GM12878 (cell line): ENCODE measurements around the gene CBFA2T3. TPM values are rescaled to one million over a fixed set of nuclear protein-coding genes. Genes with fewer than 3 reads are reported as not detected.

Experiments used
- CBFB ChIP-seq: IDR thresholded peaks from 2 replicates; pipeline ENCODE4 v1.6.1; 2016; ENCODE audit warnings: antibody characterized with exemption, low read depth
- EED ChIP-seq: sonication (generic); IDR thresholded peaks from 2 replicates; pipeline ENCODE4 v1.6.1; 2016; ENCODE audit warnings: antibody characterized with exemption, low read depth
- EGR1 ChIP-seq, 2 experiments: IDR thresholded peaks; 1 replicate in 1 of 2; 2 replicates in 1 of 2; pipeline ENCODE4 v1.6.1; 2011 to 2012; ENCODE audit warnings: low read depth in 2 of 2, low read length in 2 of 2, borderline replicate concordance in 1 of 2, mild to moderate bottlenecking in 1 of 2, moderate library complexity in 1 of 2
- ETV6 ChIP-seq, 2 experiments: fragments of 450-650 bp in 1 of 2; IDR thresholded peaks in 1 of 2; conservative IDR thresholded peaks in 1 of 2; 2 replicates each; pipeline ENCODE4 v1.6.1; 2014; ENCODE audit warnings: antibody characterized with exemption in 1 of 2, borderline replicate concordance in 1 of 2, low read depth in 1 of 2, mild to moderate bottlenecking in 1 of 2, moderate library complexity in 1 of 2
- HCFC1 ChIP-seq: fragments of 150-350 bp; IDR thresholded peaks from 2 replicates; pipeline ENCODE4 v1.6.1; 2014; ENCODE audit warnings: low read length
- IKZF1 ChIP-seq: fragments of 450-650 bp; conservative IDR thresholded peaks from 2 replicates; pipeline ENCODE4 v1.6.1; 2017; ENCODE audit warnings: antibody characterized with exemption, mild to moderate bottlenecking
- KLF5 ChIP-seq: fragments of 450-650 bp; IDR thresholded peaks from 2 replicates; pipeline ENCODE4 v1.6.1; 2014; ENCODE audit warnings: mild to moderate bottlenecking; ENCODE audit not compliant: partially characterized antibody
- LARP7 ChIP-seq: fragments of 450-650 bp; IDR thresholded peaks from 2 replicates; pipeline ENCODE4 v1.6.1; 2017; ENCODE audit warnings: mild to moderate bottlenecking
- NKRF ChIP-seq: fragments of 450-650 bp; conservative IDR thresholded peaks from 2 replicates; pipeline ENCODE4 v1.6.1; 2017; ENCODE audit warnings: mild to moderate bottlenecking, moderate library complexity
- PAX5 ChIP-seq: IDR thresholded peaks from 2 replicates; pipeline ENCODE4 v1.6.1; 2011; ENCODE audit warnings: low read depth, low read length, borderline replicate concordance
- POLR2AphosphoS2 ChIP-seq: IDR thresholded peaks from 2 replicates; pipeline ENCODE4 v1.6.1; 2011; ENCODE audit warnings: low read depth, mild to moderate bottlenecking, low read length, improper control_type of control experiment, moderate library complexity
- RFX5 ChIP-seq: IDR thresholded peaks from 2 replicates; pipeline ENCODE4 v1.6.1; 2011; ENCODE audit warnings: low read depth, low read length, improper control_type of control experiment
- TAF1 ChIP-seq: IDR thresholded peaks from 2 replicates; pipeline ENCODE4 v1.6.1; 2011; ENCODE audit warnings: mild to moderate bottlenecking, low read depth, low read length, borderline replicate concordance
- TARDBP ChIP-seq: IDR thresholded peaks from 2 replicates; pipeline ENCODE4 v1.6.1; 2016; ENCODE audit warnings: borderline replicate concordance
- TBL1XR1 ChIP-seq: IDR thresholded peaks from 2 replicates; pipeline ENCODE4 v1.6.1; 2012; ENCODE audit warnings: low read depth, low read length, improper control_type of control experiment
- TCF3 ChIP-seq: IDR thresholded peaks from 2 replicates; pipeline ENCODE4 v1.6.1; 2012; ENCODE audit warnings: low read depth, mild to moderate bottlenecking, low read length, borderline replicate concordance; ENCODE audit not compliant: insufficient read depth
- YBX1 ChIP-seq: fragments of 450-650 bp; IDR thresholded peaks from 2 replicates; pipeline ENCODE4 v1.6.1; 2016; ENCODE audit warnings: antibody characterized with exemption
- ZNF217 ChIP-seq: fragments of 450-650 bp; IDR thresholded peaks from 2 replicates; pipeline ENCODE4 v1.6.1; 2017; ENCODE audit warnings: antibody characterized with exemption, mild to moderate bottlenecking
- ZNF274 ChIP-seq: IDR thresholded peaks from one replicate; pipeline ENCODE4 v1.8.0; 2011; ENCODE audit not compliant: insufficient read length, insufficient read depth
- polyA plus RNA-seq, 11 experiments: library from polyadenylated mRNA; depleted of rRNA in 4 of 11; unstranded in 6 of 11; stranded (reverse) in 5 of 11; fragments of >200 nt; fragmentation: Nextera tagmentation in 4 of 11; fragmentation: Illumina TruSeq in 1 of 11; extraction: Ambion mirVana in 4 of 11; extraction: Trizol in 1 of 11; gene quantifications; 1 replicate in 1 of 11; 2 replicates in 10 of 11; pipeline versions ENCODE4 v1.2.1 to v1.2.3, GENCODE V29; 2011 to 2016; ENCODE audit warnings: inconsistent platforms in 2 of 11, missing spikeins in 2 of 11, low read depth in 1 of 11
- total RNA-seq, 4 experiments: library from RNA; depleted of rRNA in 3 of 4; stranded (reverse); fragments of >200 nt in 3 of 4; fragmentation: Illumina TruSeq in 1 of 4; extraction: Trizol in 1 of 4; gene quantifications; 2 replicates each; pipeline versions ENCODE4 v1.2.1 to v1.2.3, GENCODE V29; 2013 to 2021
- TF ChIP-seq, protein P1 (sequence below): fragments of 150-350 bp; IDR thresholded peaks from 2 replicates; pipeline ENCODE4 v1.6.1; 2014; ENCODE audit warnings: mild to moderate bottlenecking, low read depth, low read length
- TF ChIP-seq, protein P2 (sequence below): fragments of 450-650 bp; IDR thresholded peaks from 2 replicates; pipeline ENCODE4 v1.6.1; 2016; ENCODE audit warnings: mild to moderate bottlenecking
- TF ChIP-seq, protein P3 (sequence below): IDR thresholded peaks from 2 replicates; pipeline ENCODE4 v1.6.1; 2012; ENCODE audit warnings: mild to moderate bottlenecking, low read depth, low read length

The CBFA2T3 gene
- total and polyA plus RNA-seq, 10 of the 15 experiments (the other 5 are each of a cell fraction or from before 2014, with no cell fraction given): 0.69 to 42.6 (median 4.5) TPM

DNA sequence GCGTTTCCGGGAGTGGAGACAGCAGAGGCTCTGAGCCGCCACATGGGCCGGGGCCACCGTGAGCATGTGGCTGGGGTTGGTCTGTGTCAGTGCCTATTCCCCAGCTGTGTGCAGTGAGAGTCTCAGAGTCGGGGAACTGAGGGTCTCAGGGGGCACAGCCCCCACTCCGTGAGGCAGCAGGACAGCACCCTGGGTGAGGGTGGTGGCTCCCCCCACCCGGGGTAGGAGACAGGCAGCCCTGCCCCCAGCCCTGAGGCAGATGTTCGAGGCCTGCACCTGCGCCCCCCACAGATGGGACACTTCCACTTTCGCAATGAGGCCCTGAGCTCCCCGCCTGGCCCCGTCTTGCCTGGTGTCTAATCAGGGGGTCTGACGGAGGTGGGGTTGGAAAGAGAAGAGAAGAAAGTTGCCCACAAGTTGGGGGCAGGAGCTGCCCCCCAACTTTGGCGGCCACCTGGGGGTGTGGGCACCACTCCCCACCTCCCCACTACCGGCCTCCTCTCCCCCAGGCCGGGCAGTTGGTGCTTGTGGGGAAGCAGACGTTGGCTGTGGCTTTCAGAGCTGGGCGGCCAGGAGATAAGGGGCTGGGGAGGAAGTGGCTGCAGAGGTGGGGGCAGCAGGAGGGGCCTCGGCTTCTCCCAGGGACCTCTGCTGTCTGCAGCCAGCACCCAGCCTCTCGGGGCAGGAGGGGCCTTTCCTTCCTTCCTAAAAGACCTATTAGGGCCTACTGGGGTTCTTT is 1.8 kb upstream of the CBFA2T3 start (continued):
- peak; percentile 100 for TF ChIP-seq TCF3
- TF ChIP-seq EGR1 (IDR thresholded peaks at IDR 0.05; ENCODE audit: borderline replicate concordance in 1 of 2, low read depth in 2 of 2, low read length in 2 of 2): peak in 1 of 2 experiments; percentile 57; a peak in 1 of 3 replicates
- TF ChIP-seq YBX1: no peak
- TF ChIP-seq EED: peak; percentile 68
- TF ChIP-seq, protein P1, sequence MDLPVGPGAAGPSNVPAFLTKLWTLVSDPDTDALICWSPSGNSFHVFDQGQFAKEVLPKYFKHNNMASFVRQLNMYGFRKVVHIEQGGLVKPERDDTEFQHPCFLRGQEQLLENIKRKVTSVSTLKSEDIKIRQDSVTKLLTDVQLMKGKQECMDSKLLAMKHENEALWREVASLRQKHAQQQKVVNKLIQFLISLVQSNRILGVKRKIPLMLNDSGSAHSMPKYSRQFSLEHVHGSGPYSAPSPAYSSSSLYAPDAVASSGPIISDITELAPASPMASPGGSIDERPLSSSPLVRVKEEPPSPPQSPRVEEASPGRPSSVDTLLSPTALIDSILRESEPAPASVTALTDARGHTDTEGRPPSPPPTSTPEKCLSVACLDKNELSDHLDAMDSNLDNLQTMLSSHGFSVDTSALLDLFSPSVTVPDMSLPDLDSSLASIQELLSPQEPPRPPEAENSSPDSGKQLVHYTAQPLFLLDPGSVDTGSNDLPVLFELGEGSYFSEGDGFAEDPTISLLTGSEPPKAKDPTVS: no peak
- TF ChIP-seq CBFB: peak; percentile 78; the same call in 1 of the 2 replicates
- peak; percentile 80; the same call in 1 of the 2 replicates for TF ChIP-seq ZNF217
- TF ChIP-seq PAX5: peak; percentile 84; the same call in 1 of the 2 replicates
- TF ChIP-seq KLF5: no peak
- TF ChIP-seq, protein P2, sequence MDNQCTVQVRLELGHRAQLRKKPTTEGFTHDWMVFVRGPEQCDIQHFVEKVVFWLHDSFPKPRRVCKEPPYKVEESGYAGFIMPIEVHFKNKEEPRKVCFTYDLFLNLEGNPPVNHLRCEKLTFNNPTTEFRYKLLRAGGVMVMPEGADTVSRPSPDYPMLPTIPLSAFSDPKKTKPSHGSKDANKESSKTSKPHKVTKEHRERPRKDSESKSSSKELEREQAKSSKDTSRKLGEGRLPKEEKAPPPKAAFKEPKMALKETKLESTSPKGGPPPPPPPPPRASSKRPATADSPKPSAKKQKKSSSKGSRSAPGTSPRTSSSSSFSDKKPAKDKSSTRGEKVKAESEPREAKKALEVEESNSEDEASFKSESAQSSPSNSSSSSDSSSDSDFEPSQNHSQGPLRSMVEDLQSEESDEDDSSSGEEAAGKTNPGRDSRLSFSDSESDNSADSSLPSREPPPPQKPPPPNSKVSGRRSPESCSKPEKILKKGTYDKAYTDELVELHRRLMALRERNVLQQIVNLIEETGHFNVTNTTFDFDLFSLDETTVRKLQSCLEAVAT: peak; percentile 89
- peak; percentile 35; the same call in 1 of the 2 replicates for TF ChIP-seq LARP7
- TF ChIP-seq ETV6 (conservative IDR thresholded peaks at IDR 0.05 in 1 of 2, IDR thresholded peaks at IDR 0.05 in 1 of 2; ENCODE audit: borderline replicate concordance in 1 of 2, low read depth in 1 of 2): peak in 1 of 2 experiments; percentile 75; a peak in 2 of 4 replicates
- TF ChIP-seq NKRF: peak; percentile 70
- no peak for TF ChIP-seq RFX5
- TF ChIP-seq TBL1XR1: 0 out of 2 replicates have a peak, but pooled peaks have one; percentile 32
- TF ChIP-seq TARDBP: no peak
- TF ChIP-seq HCFC1: 0 out of 2 replicates have a peak, but pooled peaks have one; percentile 6
- no peak for TF ChIP-seq ZNF274
- TF ChIP-seq IKZF1: peak; percentile 83
- TF ChIP-seq POLR2AphosphoS2: peak; percentile 39; the same call in 1 of the 2 replicates
- TF ChIP-seq TAF1: 0 out of 2 replicates have a peak, but pooled peaks have one; percentile 12
- TF ChIP-seq, protein P3, sequence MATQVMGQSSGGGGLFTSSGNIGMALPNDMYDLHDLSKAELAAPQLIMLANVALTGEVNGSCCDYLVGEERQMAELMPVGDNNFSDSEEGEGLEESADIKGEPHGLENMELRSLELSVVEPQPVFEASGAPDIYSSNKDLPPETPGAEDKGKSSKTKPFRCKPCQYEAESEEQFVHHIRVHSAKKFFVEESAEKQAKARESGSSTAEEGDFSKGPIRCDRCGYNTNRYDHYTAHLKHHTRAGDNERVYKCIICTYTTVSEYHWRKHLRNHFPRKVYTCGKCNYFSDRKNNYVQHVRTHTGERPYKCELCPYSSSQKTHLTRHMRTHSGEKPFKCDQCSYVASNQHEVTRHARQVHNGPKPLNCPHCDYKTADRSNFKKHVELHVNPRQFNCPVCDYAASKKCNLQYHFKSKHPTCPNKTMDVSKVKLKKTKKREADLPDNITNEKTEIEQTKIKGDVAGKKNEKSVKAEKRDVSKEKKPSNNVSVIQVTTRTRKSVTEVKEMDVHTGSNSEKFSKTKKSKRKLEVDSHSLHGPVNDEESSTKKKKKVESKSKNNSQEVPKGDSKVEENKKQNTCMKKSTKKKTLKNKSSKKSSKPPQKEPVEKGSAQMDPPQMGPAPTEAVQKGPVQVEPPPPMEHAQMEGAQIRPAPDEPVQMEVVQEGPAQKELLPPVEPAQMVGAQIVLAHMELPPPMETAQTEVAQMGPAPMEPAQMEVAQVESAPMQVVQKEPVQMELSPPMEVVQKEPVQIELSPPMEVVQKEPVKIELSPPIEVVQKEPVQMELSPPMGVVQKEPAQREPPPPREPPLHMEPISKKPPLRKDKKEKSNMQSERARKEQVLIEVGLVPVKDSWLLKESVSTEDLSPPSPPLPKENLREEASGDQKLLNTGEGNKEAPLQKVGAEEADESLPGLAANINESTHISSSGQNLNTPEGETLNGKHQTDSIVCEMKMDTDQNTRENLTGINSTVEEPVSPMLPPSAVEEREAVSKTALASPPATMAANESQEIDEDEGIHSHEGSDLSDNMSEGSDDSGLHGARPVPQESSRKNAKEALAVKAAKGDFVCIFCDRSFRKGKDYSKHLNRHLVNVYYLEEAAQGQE: no peak
